MM.1S (cell line): ENCODE data around the gene AHSP.

Experiments
- DNase-seq: peaks from one replicate; pipeline ENCODE4 v3.0.0-alpha.2; 2015
- H2AFZ ChIP-seq: fragments of 300-600 bp; sonication (generic); 2 replicates; pipeline ENCODE4 v1.6.0; 2016; ENCODE audit warnings: antibody characterized with exemption, low read length
- H3F3A ChIP-seq: fragments of 300-600 bp; sonication (generic); 2 replicates; pipeline ENCODE4 v1.6.1; 2016; ENCODE audit warnings: mild to moderate bottlenecking, antibody characterized with exemption, low read length, moderate library complexity, mixed read lengths; ENCODE audit not compliant: insufficient read depth
- H3K27ac ChIP-seq: fragments of 300-600 bp; sonication (generic); 2 replicates; pipeline ENCODE4 v1.5.1; 2016; ENCODE audit warnings: mild to moderate bottlenecking, low read length
- H3K27me3 ChIP-seq: fragments of 300-600 bp; sonication (generic); replicated peaks from 2 replicates; pipeline ENCODE4 v1.6.0; 2016; ENCODE audit warnings: low read length; ENCODE audit not compliant: insufficient read depth
- H3K36me3 ChIP-seq: fragments of 300-600 bp; sonication (generic); replicated peaks from 2 replicates; pipeline ENCODE4 v1.6.1; 2016; ENCODE audit warnings: mild to moderate bottlenecking, low read length, mixed read lengths; ENCODE audit not compliant: insufficient read depth
- H3K4me1 ChIP-seq: fragments of 300-600 bp; sonication (generic); 2 replicates; pipeline ENCODE4 v1.6.1; 2016; ENCODE audit warnings: low read length, mixed read lengths
- H3K4me2 ChIP-seq: fragments of 300-600 bp; sonication (generic); 2 replicates; pipeline ENCODE4 v1.6.0; 2016; ENCODE audit warnings: low read depth, low read length
- H3K4me3 ChIP-seq: fragments of 300-600 bp; sonication (generic); 2 replicates; pipeline ENCODE4 v1.5.1; 2016; ENCODE audit warnings: low read length, mixed read lengths
- H3K79me2 ChIP-seq: fragments of 300-600 bp; sonication (generic); 2 replicates; pipeline ENCODE4 v1.6.1; 2016; ENCODE audit warnings: mixed run types, low read length, mixed read lengths
- H3K9ac ChIP-seq: fragments of 300-600 bp; sonication (generic); 2 replicates; pipeline ENCODE4 v1.6.1; 2016; ENCODE audit warnings: low read length, mixed read lengths
- H3K9me2 ChIP-seq: fragments of 300-600 bp; sonication (generic); replicated peaks from 2 replicates; pipeline ENCODE4 v1.6.1; 2016; ENCODE audit warnings: mild to moderate bottlenecking, low read length, mixed read lengths; ENCODE audit not compliant: insufficient read depth
- H3K9me3 ChIP-seq: fragments of 300-600 bp; sonication (generic); replicated peaks from 2 replicates; pipeline ENCODE4 v1.6.1; 2016; ENCODE audit warnings: mild to moderate bottlenecking, low read length, mixed read lengths; ENCODE audit not compliant: insufficient read depth
- H4K20me1 ChIP-seq: fragments of 300-600 bp; sonication (generic); 2 replicates; pipeline ENCODE4 v1.6.1; 2016; ENCODE audit warnings: mild to moderate bottlenecking, low read length, moderate library complexity, mixed read lengths; ENCODE audit not compliant: insufficient read depth
- CTCF ChIP-seq: fragments of 300-600 bp; sonication (generic); IDR thresholded peaks from 2 replicates; pipeline ENCODE4 v1.5.1; 2016; ENCODE audit warnings: antibody characterized with exemption, low read length, mixed read lengths
- EZH2 ChIP-seq: fragments of 300-600 bp; sonication (generic); optimal IDR thresholded peaks from 2 replicates; pipeline ENCODE3; 2017; ENCODE audit warnings: low read depth, mild to moderate bottlenecking, antibody characterized with exemption, low read length, mixed read lengths
- EZH2phosphoT487 ChIP-seq: fragments of 300-600 bp; sonication (generic); IDR thresholded peaks from 2 replicates; pipeline ENCODE4 v1.6.1; 2018; ENCODE audit warnings: antibody characterized with exemption, low read length

Gene AHSP

GRCh38 chr16:31498493-31498892 is 29.2 kb upstream of the AHSP start:
- no peak for DNase-seq
- Histone ChIP-seq H3K9ac (no peak overlapping the region), H3K79me2 (no peaks in the 10 kb centered on the region), H3K27me3 (no peaks in the 10 kb centered on the region), H4K20me1 (no peaks in the 10 kb centered on the region), H3K9me3 (no peaks in the 10 kb centered on the region), H3K4me3 (no peak overlapping the region), H3K9me2 (no peaks in the 10 kb centered on the region), H3K27ac (no peak overlapping the region), H2AFZ (no peak overlapping the region), H3F3A (no peaks in the 10 kb centered on the region), H3K4me2 (no peak overlapping the region), H3K4me1 (no peaks in the 10 kb centered on the region), H3K36me3 (no peaks in the 10 kb centered on the region)
- TF ChIP-seq EZH2 (no peak), CTCF (no peak), EZH2phosphoT487 (no peak)

- H3K9me2 ChIP-seq = no peaks in the 10 kb centered on the region
- H3K4me2 ChIP-seq = no peak overlapping the region
- DNase-seq = no peak
- no peaks in the 10 kb centered on the region for H3K27me3 ChIP-seq
- no peaks in the 10 kb centered on the region for H3K4me1 ChIP-seq
- H2AFZ ChIP-seq = no peak overlapping the region
- H4K20me1 ChIP-seq = no peaks in the 10 kb centered on the region
- H3K4me3 ChIP-seq = no peak overlapping the region
- no peak for TF ChIP-seq EZH2
- no peak for TF ChIP-seq CTCF
- no peak for TF ChIP-seq EZH2phosphoT487
- H3K27ac ChIP-seq = no peak overlapping the region
- no peaks in the 10 kb centered on the region for H3F3A ChIP-seq
- H3K36me3 ChIP-seq = no peaks in the 10 kb centered on the region
- no peaks in the 10 kb centered on the region for H3K9me3 ChIP-seq
- H3K9ac ChIP-seq = no peak overlapping the region
- no peaks in the 10 kb centered on the region for H3K79me2 ChIP-seq
Observed at GRCh38 chr16:31499928-31500327, 27.8 kb upstream of the AHSP start.

GRCh38 chr16:31501226-31501965 is 26.3 kb upstream of the AHSP start:
- Histone ChIP-seq H3K27me3 (no peaks in the 10 kb centered on the region), H2AFZ (no peak overlapping the region), H3K36me3 (no peaks in the 10 kb centered on the region), H3K79me2 (peaks cover under 1% of the 10 kb centered on the region; the same call in 1 of the 2 replicates), H3K9me3 (no peaks in the 10 kb centered on the region), H4K20me1 (no peaks in the 10 kb centered on the region), H3F3A (no peaks in the 10 kb centered on the region), H3K4me3 (no peak overlapping the region), H3K9ac (no peak overlapping the region), H3K9me2 (no peaks in the 10 kb centered on the region), H3K27ac (no peak overlapping the region), H3K4me1 (no peaks in the 10 kb centered on the region), H3K4me2 (no peak overlapping the region)
- TF ChIP-seq EZH2phosphoT487 (no peak), EZH2 (no peak), CTCF (no peak)
- no peak for DNase-seq
